ENCODE measurements around the gene STAU1.

DNA sequence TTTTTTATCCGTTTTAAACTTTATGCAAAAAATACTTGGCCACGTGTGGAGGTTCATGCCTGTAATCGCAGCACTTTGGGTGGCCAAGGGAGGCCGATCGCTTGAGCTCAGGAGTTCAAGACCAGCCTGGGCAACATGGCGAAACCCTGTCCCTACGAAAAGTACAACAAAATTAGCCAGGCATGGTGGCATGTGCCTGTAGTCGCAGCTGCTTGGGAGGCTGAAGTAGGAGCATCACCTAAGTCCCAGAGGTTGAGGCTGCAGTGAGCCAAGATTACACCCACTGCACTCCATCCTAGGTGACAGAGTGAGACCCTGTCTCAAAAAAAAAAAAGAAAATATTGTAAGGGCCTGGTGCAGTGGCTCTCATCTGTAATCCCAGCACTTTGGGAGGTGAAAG is 97.0 kb downstream of the STAU1 start:
- TF ChIP-seq CTCF (tag by site-specific recombination; IDR thresholded peaks at IDR 0.05) (no peak), ZBTB7A (tag by site-specific recombination; IDR thresholded peaks at IDR 0.05; ENCODE audit: low read depth) (no peak), MYNN (tag by site-specific recombination; IDR thresholded peaks at IDR 0.05; ENCODE audit: borderline replicate concordance) (no peak), PRDM1 (tag by site-specific recombination; IDR thresholded peaks at IDR 0.05) (no peak), IKZF3 (tag by site-specific recombination; IDR thresholded peaks at IDR 0.05) (no peak), RBAK (tag by site-specific recombination; IDR thresholded peaks at IDR 0.05) (no peak), TCF7L2 (IDR thresholded peaks at IDR 0.05; ENCODE audit: borderline replicate concordance, low read depth, low read length) (no peak), ZNF391 (tag by site-specific recombination; IDR thresholded peaks at IDR 0.05; ENCODE audit: borderline replicate concordance, low read depth) (no peak), GLIS1 (tag by site-specific recombination; IDR thresholded peaks at IDR 0.05) (no peak), ZNF549 (tag by site-specific recombination; IDR thresholded peaks at IDR 0.05) (no peak), TRIM28 (IDR thresholded peaks at IDR 0.05; ENCODE audit: borderline replicate concordance, low read length) (no peak), SP7 (tag by site-specific recombination; IDR thresholded peaks at IDR 0.05) (no peak), ZNF596 (tag by site-specific recombination; IDR thresholded peaks at IDR 0.05) (no peak)
